Posterior vena cava (tissue), 2 donors: Measurements from ENCODE around the gene CACNA2D2. TPM values are rescaled to one million over a fixed set of nuclear protein-coding genes. Genes with fewer than 3 reads are reported as not detected.

Source experiments
- DNase-seq: peaks from one replicate; pipeline ENCODE4 v3.0.0-alpha.2; 2020; ENCODE audit warnings: low spot score
- intact Hi-C, 2 donors: fragments of 100-400 bp; cut with DNase I; formaldehyde crosslinking; loops; one replicate each; pipeline versions ENCODE4 v1.14.1 to v1.14.2; 2022 to 2023
- total RNA-seq, 2 donors: library from RNA; stranded (reverse); fragmentation: NEBNext Ultra II Directional; extraction: Animal tissue kit (Norgen Biotek cat#: 25700); gene quantifications; one replicate each; pipeline ENCODE4 v1.2.1, GENCODE V29; 2021
- donor health status: DM: yes; HTN: yes; CAD: no.
- donor health status: DM: yes; HTN: yes; CAD: no.

CACNA2D2 gene
- total RNA-seq, 2 donors from 2014 or later, result 2.0 to 2.6 TPM

DNA sequence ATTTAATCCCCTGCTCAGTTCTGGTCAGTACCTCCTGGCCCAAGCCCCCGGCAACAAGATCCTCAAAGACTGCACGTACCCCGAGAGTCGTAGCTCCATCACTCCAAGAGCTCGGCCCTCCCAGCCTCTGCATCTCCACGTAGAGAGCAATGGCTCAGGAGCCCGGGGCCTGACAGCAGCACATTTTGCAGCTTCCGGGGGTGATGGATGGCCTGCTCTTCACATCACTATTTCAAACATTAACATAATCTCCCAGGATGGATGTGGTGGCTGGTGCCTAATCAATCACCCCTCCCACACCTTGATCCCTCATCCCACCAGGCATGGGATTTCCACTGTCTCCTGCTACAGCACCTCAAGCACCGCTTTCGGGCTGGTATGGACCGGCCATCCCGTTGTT is 28.1 kb downstream of the CACNA2D2 start:
- intact Hi-C loops, result no loop called here

GRCh38 chr3:50474717-50475116 is 28.7 kb downstream of the CACNA2D2 start:
- DNase-seq, result no peak

More for the DNA sequence above, 28.1 kb downstream of the CACNA2D2 start:
- no peak for DNase-seq

GRCh38 chr3:50473768-50474167 is 29.7 kb downstream of the CACNA2D2 start:
- intact Hi-C loops, result loop anchor here in 1 of 2 donors (1.0 kb wide), 1 partner anchor 54 kb away; no protein-coding TSS in a partner anchor
- DNase-seq, result no peak

More at GRCh38 chr3:50474717-50475116, 28.7 kb downstream of the CACNA2D2 start:
- intact Hi-C loops, result no loop called here

GRCh38 chr3:50472958-50473357 is 30.5 kb downstream of the CACNA2D2 start:
- DNase-seq, result no peak
- intact Hi-C loops, result loop anchor here in 1 of 2 donors (1.0 kb wide), 1 partner anchor 54 kb away; no protein-coding TSS in a partner anchor

DNA sequence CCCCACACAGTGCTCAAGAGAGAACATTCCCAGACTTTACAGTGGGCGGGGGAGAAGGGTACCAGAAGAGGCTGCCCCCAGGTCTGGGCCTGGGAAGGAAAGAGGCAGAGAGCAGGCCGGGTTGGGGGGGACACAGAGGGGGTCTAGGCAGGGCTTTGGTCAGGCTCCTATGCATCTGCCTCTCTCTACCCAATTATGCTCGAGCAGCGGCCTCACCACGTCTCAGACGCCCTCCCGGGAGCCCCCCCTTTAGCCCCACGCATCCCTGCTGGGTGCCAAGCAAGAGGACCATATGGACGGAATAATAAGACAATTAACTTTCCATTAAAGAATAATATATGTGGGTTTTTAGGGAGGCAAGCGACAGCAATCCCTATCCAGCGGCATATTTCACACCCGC is 32.8 kb downstream of the CACNA2D2 start:
- DNase-seq, result no peak
- intact Hi-C loops, result no loop called here

DNA sequence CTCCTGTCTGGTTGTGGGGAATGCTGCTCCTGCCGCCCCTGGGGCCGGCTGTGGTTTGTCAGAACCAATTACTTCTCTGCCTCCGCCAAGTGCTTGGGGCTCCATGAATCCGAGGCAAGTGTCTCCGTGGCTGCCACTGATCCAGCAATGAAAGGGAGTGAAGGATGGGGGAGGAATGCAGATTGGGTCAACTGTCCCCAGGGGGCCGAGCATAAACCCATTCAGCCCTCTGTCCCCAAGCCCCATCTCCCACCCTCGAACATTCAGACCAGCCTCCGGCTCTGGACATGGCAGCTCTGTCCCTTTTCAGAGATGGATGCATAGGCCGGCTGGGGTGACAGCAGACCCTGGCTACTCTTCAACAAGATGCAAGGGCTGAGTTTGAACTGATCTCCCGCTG is 35.5 kb downstream of the CACNA2D2 start:
- DNase-seq, result no peak
- intact Hi-C loops, result no loop called here

DNA sequence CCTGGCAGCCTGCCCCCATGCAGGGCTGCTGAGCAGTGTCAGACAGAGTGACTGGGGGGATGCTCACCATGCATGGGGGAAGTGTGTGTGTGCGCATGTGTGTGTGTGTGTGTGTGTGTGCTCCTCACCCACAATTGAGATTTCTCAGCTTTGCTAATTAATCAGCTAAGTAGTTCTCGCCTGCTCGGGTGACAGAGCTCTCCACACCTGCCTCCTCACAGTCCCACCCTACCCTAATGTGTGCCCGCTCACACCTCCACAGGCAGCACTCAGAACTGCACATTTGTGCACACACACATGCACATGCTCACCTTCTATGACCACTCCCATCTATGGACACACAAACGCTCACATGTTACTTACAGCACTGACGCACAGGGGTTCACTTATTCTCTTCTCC is 37.3 kb downstream of the CACNA2D2 start:
- no peak for DNase-seq
- intact Hi-C loops, result no loop called here

DNA sequence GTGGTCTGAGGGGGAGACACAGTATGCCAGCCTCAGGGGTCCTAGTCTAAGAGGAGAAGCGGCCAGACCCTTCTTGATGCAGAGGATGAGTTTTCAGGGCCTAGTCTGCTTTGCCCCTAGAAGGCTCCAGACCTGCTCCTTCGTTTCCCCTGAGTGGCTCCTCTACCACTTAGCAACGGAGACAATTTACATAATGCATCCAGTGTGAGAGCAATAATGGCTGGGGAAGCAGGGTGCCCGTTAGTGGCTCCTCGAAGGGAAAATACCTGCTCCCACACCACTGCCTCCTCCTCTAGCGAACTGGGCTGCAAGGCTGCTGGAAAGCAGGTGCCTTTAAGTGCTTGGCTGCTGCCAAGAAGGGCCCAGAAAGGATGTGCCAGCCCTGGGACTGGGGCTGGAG is 38.9 kb downstream of the CACNA2D2 start:
- no peak for DNase-seq
- intact Hi-C loops, result no loop called here

- intact Hi-C loops, result no loop called here
- no peak for DNase-seq
Observed at GRCh38 chr3:50459785-50460184, 43.6 kb downstream of the CACNA2D2 start.

GRCh38 chr3:50457988-50458387 is 45.4 kb downstream of the CACNA2D2 start:
- DNase-seq, result no peak
- intact Hi-C loops, result no loop called here

DNA sequence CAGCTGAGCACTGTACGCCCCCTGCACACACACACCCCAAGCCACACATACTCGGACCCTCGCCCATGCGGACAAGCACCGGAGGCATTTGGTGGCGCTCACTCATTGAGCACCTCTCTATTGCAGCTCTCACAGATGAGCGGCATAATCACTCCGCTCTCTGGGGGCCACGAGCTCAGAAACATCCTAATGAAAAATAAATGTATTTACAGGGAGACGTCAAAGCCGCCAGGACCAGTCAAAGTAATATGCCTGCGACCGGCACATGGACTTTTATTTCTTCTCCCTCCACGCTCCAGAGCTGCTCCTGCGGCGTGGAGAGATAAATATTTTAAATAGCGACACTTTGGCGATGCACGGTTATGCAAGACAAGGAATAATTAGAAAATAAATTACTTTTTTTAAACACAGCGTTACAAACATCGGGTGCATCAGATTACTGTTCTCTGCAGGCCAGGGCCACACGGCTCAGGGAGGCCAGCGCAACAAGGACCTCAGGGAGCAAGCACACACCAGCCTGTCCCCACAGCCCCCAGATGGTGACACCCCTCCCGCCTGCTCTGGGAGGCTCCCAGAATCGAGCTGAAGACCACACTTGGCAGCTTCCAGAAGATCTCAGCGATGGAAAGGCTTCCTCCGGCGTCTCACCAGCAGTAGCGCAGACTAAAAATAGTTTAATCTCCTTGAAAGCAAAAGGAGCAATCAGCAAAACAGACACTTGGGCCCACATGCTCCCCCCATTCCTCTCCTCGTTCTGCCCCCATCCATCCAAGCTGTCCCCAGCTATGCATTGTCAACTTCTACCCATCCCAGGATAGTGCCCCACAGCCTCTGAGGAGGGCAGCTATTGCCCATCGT is 48.0 kb downstream of the CACNA2D2 start:
- DNase-seq, result no peak
- intact Hi-C loops, result no loop called here

DNA sequence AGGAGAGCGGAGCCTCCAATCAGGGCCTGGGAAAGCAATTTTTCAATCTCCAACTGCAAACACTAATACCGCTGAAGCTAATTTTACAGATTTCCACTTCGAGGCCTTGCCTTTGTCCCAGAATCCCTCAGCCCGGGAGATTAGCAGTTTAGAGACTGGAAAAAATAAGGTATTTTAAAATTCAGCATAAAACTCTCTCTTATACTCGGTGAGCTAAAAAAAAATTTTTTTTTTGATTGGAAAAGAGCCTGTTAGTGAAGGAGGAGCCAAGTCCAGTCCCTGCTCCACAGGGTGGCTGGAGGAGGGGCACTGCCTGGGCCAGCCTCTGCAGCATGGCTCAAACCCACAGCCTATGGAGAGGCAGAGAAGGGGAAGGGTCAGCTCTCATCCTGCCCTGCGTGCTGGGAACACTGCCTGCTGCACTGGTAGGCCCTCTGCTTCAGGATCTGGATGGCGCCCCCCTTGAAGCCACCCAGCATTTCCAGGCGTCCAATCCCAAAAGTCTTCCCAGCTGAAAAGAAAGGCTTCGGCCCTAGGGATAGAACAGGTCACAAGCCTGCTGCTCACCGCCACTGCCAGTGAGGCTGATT is 48.9 kb downstream of the CACNA2D2 start:
- DNase-seq, result no peak
- intact Hi-C loops, result no loop called here

GRCh38 chr3:50453907-50454306 is 49.5 kb downstream of the CACNA2D2 start:
- no peak for DNase-seq
- intact Hi-C loops, result no loop called here

DNA sequence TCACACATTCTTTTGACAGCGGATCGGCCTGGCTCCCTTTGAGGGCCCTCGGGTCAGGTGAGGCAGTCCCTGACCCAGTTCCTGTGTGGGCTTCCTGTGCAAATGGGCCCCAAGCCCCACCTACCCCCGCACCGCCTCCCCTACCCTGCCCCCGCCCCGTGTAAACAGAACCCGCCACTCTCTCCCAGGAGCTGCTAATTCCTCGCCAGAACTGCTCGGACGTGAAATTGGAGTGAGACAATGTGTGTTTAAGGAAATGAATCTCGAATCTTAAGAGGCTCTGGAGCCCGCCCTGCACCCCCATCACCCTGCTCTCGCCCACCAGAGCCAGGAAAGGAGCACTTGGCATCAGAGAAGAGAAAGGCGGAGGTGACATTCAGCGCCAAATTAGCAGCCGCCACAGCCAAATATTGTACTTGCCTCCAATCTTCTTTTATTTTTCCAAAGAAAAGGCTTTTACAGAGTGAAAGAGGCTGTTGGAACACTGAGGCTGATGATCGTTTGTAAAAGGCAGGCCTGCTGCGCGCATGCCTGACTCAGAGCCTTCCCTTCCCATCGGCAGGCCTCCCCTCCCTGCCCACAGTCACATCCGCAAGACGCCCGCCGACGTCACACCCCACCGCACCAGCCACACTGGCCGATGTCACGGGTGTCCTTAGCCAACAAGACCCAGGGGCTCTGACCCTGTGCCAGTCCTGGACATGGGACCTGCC is 53.1 kb downstream of the CACNA2D2 start:
- DNase-seq, result peak; percentile 96
- intact Hi-C loops, result no loop called here

- DNase-seq, result no peak
- intact Hi-C loops, result no loop called here
Observed at GRCh38 chr3:50448752-50449539, 54.5 kb downstream of the CACNA2D2 start.

DNA sequence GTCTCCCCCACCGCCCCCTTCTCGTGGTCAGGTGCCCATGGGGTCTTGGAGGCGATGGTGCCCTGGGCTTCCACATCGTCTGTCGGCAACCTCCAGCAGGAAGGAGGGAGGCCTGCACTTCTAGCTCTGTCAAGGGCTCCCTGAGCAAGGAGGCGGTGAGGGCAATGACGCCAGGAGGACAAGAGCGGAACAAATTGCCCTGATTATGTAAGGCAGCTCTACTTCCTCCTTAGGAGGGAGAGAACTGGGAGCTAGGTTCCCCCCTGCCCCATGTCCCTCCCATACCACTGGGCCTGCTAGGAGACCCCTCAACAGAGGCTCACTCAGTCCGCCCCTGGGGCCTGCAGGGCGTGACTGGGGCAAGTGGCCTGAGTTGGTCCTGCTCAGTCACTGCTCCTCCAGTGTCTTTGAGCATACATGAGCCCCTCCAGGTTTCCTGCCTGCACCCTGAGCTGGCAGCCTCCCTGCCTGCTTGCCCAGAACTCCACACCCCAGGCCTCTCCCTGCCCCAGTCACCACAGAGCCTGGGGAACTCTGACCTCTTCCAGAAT is 56.1 kb downstream of the CACNA2D2 start:
- no peak for DNase-seq
- intact Hi-C loops, result no loop called here

- intact Hi-C loops, result no loop called here
- DNase-seq, result no peak
Observed at GRCh38 chr3:50445919-50446318, 57.5 kb downstream of the CACNA2D2 start.

- intact Hi-C loops, result no loop called here
- DNase-seq, result no peak
Observed at GRCh38 chr3:50444782-50445181, 58.7 kb downstream of the CACNA2D2 start.

DNA sequence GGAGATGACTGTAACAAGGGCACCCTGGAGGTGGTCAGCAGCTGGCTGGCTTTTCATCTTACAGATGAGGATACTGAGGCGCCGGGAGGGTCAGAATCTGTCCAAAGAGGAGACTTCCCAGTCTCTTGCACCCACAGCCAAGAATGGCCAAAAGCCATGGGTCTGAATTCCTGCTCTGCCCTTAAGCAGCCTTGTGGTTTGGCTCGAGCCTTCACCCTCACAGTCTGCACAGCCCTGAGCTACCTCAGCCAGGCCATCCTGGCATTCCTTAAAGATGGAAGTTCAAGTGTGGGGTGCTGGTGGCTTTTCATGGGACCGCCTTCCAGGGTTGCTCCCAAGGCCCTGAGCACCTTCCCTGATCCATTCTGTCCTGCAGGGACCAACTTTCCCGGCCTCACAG is 59.2 kb downstream of the CACNA2D2 start:
- no peak for DNase-seq
- intact Hi-C loops, result no loop called here
